ENCODE data around the gene IPCEF1.
A peak's percentile ranks its signal among the peaks of the same experiment; 100 is the strongest.
"Not testable (repeated sequence)": the region's sequence is repeated elsewhere in the genome, so short reads cannot be mapped to it uniquely, and the experiment has no call there.

The IPCEF1 gene

DNA sequence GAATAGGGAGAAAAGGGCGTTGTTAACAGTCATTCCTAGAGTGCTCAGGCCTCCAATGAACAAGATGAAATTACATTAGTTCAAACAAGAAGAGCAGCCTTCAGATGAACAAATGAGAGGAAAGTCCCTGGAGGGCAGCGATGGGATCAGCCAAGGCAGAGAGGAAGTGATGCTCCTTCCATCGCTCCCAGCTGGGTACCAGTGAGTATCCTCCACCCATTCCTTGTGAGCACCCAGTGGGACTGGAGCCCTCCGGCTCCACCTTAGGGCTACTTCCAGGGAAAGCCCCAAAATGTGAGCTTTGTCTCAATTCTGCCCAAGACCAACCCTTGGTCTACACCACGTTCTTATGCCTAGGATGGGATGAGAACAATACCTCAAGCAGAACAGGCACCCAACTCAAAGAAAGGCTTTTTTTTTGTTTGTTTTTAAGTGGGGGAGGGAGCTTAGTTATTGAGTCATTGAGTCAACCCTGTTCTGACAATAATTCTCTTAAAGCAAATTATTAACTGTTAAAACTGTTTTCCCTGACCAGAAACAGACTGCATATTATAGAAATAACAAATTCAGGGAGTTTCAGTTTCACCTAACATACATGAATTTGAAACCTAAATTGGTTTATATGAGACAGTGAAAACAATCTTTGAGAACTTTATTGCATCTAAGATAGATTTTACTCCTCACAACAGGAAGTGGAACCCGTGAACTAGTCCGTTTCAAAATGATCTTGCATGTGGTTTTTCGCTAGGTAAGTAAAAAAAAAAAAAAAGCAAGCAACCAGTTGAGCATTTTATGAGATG lies 106.9 kb downstream of the IPCEF1 start:
- DNase-seq (ENCODE audit: low spot score) (no peak), FAIRE-seq (no peak)

DNA sequence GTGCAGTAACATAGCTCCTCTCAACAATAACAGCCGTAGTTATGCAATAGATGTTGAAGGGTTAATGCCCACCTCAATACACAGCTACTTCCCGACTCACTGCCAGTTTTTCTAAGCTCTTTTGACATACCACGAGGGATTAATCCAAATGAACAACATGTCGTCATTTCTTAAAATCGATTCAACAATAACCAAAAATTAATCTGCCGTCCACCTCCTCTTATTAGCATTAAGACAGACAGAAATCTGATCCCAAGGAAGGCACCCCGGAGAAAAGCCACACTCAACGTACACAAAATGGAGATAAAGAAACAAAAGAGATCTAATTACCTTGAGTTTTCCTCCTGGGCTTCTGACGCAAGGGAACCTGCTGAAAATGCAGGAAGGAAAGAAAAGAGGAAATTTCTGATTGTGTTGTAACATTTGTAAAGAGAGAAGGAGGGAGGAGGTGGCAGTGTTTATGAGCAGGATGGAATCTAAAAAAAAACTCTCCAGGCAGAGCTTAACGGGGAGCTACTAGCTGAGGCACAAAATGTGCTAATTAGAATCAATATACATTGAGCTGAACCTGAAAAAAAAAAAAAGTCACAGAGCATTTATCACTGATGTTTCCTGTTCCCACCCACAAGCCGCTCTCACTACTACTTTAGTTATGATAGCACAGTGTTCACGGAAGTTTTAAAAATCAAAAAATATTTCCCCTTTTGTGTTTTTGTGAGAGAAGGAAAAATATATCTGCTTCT lies 109.3 kb downstream of the IPCEF1 start:
- DNase-seq (ENCODE audit: low spot score) (no peak), FAIRE-seq (no peak)

DNA sequence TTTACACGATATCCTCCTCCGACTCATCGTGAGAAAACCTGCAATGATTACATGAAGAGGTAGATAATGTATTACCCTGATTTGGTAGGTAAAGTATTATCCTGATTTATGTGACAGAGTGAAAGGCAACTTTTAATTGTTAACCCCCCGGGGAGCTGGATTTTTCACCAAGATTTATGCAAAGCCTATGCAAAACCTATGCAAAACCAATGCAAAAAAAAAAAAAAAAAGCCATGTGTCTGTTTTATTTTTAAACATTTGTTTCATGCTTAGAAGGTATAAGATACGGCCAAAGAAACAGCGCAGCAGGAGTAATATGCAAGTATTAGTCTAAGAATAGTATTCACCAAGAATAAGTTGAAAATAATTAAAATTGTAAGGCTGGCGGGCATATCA lies 109.9 kb downstream of the IPCEF1 start:
- no peak for FAIRE-seq
- no peak for DNase-seq (ENCODE audit: low spot score)

DNA sequence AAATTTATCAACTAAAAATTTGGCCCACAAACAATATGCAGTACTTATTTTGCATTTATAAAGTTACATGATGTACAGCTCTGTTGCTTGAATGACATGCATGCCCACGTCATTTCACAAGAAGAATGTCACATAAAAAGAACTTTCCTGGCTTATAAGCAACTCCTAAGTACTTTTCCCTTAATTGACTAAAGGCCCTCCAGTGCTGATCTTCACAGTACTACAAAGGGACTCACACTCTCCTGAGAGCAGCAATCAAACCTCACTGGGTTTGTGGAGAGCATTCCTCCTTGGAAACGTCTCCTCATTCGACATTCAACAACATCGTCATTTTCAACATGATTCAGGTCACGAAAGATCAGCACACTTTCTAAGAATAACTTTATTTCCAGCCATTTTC lies 111.1 kb downstream of the IPCEF1 start:
- FAIRE-seq: no peak
- no peak for DNase-seq (ENCODE audit: low spot score)

DNA sequence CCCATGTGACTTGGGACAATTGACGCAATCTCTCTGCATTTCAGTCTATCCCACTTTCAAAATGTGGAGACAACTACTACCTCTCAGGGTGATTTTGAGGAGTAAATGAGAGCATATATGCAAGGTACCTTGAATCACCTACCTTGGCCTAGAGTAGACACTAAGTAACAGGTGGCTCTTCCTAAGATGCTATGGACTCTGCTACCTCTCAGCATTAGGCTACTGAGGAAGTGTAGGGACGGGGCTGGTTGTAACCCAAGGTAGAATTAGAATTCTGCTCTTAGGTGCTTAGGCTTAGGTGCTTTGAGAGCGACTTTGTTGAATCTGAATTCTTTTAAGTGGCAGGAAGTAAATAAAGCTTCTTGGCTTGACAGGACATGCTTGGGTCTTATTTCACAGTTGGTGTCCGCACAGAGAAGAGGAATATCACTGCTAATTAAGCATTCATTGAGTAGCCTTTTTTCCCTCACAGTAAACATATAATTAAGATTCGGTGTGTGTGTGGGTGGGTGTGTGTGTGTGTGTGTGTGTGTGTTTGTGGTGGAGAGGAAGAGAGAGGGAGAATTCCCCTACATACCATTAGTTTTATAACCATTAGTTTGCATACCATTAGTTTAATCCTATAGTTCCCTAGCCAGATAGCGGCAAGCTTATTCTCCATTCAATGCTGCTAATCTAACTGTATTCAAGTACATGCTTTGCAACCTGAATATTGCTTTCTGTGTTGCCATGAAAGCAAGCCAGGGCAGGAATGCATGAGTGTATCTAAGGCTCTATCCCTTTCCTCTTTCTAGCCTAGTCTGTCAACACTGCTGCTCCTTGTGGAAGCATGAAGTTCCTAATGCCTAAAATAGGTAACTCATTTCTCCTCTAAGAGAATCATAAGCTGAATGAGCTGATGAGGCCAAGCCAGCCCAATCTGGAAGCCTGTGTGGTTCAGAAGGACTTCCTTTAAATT lies 112.5 kb downstream of the IPCEF1 start:
- DNase-seq (ENCODE audit: low spot score) (no peak), FAIRE-seq (no peak)

DNA sequence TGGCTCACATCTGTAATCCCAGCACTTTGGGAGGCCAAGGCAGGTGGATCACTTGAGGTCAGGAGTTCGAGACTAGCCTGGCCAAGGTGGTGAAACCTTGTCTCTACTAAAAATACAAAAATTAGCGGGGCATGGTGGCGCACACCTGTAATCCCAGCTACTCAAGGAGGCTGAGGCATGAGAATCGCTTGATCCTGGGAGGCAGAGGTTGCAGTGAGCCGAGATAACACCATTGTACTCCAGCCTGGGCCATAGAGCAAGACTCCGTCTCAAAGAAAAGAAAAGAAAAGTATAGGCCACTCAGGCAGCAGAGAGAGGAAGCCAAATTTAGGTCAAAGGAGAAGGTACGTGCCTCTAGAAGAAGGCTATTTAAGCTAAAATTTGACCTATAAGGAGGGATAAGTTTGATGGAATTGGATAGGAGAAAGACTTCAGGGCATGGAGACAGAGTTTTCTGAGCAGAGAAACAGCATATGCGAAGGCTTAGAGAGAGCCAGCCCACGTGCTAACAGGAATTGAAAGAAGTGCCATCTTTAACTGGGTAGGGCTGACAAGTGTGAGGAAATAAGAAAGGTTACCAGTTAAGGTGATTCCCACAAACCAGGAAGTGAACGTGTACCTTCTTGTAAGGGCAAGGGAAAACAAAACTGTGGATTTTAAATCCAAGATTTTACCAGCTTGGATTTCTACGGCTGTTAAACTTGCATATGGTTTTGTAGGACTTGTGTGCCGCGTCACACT lies 113.8 kb downstream of the IPCEF1 start:
- FAIRE-seq (no peak), DNase-seq (ENCODE audit: low spot score) (no peak)

DNA sequence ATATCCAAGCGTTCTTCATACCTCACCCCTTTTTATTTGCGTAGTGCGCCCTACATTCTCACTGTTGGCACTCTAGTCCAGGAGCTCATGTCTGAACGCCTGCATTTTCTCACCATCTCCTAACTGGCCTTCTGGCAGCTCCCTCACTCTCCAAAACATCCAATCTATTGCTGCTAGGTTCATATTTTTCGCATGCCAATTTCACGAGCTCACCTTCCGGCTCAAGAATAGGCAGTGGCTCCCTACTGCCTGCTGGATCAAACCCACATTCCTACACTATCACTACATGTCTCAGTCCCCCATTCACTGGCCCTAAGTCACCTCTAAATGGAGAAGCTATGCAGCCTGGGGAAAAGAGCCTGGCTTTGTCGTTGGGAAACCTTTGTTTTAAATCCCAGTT lies 115.0 kb downstream of the IPCEF1 start:
- DNase-seq (ENCODE audit: low spot score): no peak
- no peak for FAIRE-seq

DNA sequence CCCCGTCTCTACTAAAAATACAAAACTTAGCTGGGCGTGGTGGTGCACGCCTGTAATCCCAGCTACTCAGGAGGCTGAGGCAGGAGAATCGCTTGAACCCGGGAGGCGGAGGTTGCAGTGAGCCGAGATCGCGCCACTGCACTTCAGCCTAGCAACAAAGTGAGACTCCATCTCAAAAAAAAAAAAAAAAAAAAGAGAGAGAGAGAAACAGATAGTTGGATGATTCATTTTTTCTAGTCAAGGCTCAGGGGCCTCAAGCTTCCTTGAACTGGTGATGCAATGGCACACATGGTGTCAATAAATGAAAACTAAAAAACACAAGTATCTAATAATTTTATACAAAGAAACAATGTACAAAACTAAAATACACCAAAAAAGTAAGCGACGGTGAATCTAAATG lies 115.5 kb downstream of the IPCEF1 start:
- not testable (repeated sequence) for DNase-seq (ENCODE audit: low spot score); FAIRE-seq

DNA sequence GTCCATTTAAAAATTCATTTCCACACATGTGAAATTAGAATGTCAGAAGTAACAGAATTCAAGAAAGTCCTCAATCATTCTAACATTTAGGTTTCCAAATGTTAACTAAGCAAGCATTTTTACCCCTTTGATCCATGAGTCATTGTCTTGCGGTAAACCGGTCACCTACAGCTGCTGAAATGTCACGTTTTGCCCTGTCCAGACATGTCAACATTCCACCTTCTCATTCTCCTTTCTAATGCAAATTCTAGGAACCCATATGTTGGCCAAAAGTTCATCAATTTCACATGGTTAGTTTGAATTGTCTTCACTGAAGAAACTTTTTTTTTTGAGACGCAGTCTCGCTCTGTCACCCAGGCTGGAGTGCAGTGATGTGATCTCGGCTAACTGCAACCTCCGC lies 117.2 kb downstream of the IPCEF1 start:
- peak; percentile 37 for DNase-seq (ENCODE audit: low spot score)
- FAIRE-seq: no peak

DNA sequence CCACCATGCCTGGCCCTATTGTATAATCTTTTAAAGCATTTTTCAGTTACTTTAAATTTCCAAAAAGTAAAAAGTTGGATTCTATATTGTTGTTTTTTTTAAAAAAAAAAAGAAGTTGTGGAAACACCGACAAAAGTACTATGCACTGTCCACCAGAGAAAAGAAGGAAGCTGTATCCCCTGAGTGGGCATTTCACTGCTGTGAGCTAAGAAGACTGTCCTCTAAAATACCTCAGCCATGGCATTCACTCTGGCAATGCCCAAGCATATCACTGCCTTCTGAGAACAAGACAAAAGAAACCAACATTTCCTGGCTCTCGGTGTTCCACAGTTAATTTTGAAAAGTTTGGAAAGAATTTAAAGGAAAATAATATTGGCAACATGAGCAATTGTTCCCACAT lies 117.8 kb downstream of the IPCEF1 start:
- FAIRE-seq (no peak), DNase-seq (ENCODE audit: low spot score) (no peak)

DNA sequence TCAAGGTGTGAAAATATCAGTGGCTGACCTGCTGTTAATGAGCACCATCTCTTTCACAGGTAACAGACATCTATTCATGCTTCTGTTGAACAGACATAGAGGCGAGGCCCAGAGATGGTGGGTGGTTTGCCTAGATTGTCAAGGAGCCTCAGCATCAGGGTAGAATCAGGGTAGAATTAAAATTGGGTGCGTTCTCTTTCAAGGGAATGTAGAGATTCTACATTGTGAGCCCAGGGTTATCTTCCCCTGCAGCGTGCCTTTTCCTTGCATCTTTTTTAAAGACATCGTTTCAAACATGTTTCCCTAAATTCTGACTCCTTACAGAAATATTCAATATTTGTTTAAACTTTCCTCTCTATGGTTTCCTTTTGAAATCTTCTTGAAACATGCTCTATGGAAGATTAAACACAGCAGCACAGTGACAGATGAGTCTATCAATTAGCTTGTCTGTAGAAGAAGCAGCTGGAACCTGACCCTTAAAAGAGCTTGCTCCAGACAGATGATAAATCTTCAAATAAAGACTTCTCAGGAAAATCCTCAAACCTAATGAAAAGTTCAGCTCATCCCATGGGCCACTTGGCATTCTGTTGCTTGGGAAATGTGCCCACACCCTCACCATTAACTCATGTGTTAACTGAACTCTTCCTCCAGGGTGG lies 119.8 kb downstream of the IPCEF1 start:
- DNase-seq (ENCODE audit: low spot score) (no peak), FAIRE-seq (no peak)

DNA sequence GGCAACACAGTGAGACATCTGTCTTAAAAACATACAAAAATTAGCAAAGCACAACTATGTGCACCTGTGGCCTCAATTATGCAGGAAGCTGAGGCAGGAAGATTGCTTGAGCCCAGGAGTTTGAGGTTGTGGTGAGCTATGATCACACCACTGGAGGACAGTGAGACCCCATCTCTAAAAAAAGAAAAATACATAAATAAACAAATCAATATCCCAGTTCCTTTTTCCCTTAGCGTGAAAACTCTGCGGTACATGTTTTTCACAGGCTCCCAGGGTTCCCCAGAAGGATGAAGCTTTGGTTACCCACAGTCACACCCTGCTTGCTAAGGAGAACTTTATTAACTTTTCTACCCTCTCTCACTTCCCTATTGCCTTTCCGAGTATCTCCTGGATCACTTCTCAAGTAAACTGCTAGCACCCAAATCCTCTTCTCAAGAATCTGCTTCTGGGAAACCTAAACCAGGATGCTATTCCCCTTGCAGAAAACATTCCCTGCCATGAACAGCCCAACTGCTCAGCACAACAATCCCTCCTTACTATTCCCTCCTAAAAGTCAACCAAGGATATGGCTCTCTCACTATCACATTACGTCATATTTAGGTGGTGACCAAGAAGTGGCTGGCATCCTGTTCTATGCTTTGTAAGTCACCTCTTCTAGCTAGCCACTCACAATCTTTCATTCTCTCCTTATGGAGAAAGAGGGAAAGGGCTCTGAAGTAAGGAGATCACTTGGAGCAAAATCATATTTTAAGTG lies 122.4 kb downstream of the IPCEF1 start:
- DNase-seq (ENCODE audit: low spot score): no peak
- no peak for FAIRE-seq

DNA sequence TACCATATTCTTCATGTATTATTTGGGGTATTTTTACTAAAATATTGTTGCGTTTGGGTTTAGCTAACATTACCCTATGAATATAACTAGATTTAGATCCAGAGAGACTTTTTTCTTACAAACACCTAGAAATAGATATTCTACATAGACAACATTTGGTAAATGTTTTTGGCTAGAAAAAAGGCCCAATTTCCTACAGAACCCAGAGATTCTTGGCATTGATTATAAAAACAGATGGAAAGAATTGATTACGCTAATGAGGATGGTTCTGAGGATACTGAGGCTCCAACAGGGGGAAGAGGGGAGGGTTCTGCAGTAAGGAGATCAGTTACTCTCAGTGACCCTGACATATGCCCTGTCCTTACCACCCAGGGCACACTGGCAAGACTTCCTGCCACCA lies 123.2 kb downstream of the IPCEF1 start:
- no peak for FAIRE-seq

DNA sequence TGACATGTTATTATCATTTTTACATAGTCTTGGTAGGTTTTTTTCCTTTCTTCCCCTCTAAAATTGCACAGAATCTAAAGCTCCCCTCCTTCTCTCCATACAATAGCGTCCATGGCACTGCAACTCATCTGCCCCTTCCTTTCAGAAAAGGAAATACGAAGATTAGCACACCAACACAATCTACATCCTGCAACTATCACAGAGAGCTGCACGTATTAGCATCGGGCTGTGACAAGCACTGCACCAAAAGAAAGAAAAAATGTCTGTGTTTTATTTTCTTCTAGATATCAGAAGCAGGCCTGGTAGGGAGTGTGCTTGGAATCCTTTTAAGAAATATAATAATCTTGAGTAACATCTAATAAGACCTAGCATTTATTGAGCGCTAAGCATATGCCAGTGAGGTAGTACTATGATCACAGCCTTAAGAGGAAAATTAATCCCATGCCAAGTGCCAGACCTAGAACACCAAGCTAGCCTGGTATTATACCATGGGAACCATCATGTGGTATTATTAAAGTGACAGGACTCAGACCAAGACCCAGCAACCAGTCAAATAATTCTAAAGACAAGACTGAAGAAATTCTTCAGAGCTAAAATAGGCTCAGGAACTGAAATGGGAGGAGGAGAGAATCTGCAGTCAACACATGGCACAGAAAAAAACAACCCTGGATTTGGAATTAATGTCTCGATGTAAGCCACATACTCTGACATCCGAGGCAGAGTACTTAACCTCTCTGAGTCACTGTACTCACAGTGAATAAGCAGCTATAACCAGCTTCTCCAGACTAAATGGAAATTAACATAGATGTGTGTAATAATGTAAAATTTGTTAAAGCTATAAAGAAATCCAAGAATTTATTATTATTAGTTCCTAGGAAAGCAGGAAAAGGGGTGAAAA lies 124.3 kb downstream of the IPCEF1 start:
- DNase-seq (ENCODE audit: low spot score): no peak
- FAIRE-seq: no peak

More for the DNA sequence above, 123.2 kb downstream of the IPCEF1 start:
- no peak for DNase-seq (ENCODE audit: low spot score)

DNA sequence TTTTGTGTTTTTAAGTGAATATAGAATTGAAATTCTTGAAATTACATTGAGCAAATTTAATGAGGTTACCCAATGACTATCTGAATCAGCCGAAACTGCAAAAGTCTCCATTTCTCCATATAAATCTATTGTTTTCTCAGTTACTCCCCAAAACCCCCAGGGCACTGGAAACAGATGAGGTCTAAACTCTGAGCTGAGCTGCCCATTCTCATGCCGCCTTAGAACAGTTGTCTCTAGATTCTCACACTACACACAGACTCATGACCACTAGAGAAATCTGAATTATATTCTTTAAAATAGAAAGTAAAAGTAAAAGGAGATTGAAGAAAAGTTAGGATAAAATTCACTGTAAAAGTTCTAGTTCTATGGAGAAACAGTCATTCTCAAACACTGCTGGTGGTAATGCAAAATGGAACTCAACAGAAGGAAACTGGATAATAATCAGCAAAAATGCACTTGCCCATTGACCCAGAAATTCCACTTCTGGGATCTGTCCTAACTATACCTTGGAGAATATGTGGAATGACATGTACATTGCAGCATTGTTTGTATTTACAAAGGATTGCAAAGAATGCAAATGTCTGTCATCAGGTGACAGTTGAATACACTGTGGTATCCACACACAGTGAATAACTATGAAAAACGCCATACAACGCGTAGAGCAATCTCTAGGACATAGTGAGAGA lies 125.5 kb downstream of the IPCEF1 start:
- DNase-seq (ENCODE audit: low spot score) (no peak), FAIRE-seq (no peak)

DNA sequence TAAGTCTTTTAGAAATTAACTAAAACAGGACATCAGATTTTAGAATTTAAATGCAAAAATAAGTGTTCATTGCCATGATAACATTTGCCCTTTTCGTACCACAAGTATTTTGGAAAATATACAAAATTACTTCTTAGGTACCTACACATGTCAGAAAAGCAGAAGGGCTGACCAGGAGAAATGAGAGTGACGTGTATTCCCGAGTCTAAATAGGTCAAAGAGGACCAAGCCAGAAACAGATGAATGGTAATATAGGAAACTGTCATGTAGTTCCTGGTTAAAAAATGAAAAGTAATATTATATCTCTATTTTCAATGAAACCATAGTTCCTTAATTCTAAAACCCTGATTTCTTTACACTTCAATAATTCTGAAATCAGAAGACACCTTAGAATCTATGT lies 126.2 kb downstream of the IPCEF1 start:
- FAIRE-seq (no peak), DNase-seq (ENCODE audit: low spot score) (no peak)

DNA sequence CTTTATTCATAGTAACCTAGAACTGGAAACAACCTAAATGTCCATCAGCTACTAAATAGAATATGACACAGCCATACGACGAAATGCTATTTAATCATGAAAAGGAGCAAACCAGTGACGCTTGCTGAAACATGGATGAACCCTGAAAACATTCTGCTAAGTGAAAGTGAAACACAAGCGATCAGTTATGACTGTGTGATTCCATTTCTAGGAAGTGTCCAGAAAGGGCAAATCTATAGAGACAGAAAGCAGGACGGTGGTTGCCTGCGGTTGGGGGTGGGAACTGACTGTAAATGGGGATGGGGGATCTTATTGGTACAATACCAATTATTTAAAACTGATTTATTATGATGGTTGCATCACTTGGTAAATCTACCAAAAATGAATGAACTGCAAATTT lies 126.8 kb downstream of the IPCEF1 start:
- no peak for FAIRE-seq
- no peak for DNase-seq (ENCODE audit: low spot score)

DNA sequence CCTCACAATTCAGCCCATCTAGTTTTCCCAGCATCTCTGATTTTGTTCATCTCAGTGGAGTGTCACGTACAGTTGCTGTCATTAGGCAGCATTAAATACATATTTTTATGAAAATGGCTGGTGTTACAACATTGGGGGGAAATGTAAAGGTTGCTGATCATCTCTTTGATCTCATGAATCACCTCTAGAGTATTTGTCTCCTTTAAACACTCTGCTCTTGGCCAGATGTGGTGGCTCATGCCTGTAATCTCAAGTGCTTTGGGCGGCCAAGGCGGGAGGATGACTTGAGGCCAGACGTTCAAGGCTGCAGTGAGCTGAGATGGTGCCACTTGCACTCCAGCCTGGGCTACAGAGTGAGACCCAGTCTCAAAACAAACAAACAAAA lies 128.1 kb downstream of the IPCEF1 start:
- FAIRE-seq: no peak
- no peak for DNase-seq (ENCODE audit: low spot score)
